ENCODE data around the gene GAL3ST1. TPM values are rescaled to one million over a fixed set of nuclear protein-coding genes. Genes with fewer than 3 reads are reported as not detected.

The GAL3ST1 gene
- total and polyA plus RNA-seq, 10 of the 15 experiments (the other 5 are each of a cell fraction or from before 2014, with no cell fraction given): not detected

GRCh38 chr22:30609260-30610185 lies 35.1 kb upstream of the GAL3ST1 start (continued):
- peak; percentile 30 for TF ChIP-seq PBX3 (IDR thresholded peaks at IDR 0.05; ENCODE audit: insufficient replicate concordance, low read depth, low read length)
- TF ChIP-seq NFIC (IDR thresholded peaks at IDR 0.05; ENCODE audit: low read depth, low read length): peak; percentile 79
- peak; percentile 84 for TF ChIP-seq RUNX3 (IDR thresholded peaks at IDR 0.05; ENCODE audit: low read length)

- Histone ChIP-seq H3K27me3 (replicated peaks in 1 of 2; ENCODE audit: control insufficient read depth in 2 of 2, insufficient read depth in 2 of 2, low read length in 1 of 2) (no peaks in the 10 kb centered on the region), H3K9me3 (replicated peaks; ENCODE audit: control insufficient read depth, insufficient read depth, low read length) (no peaks in the 10 kb centered on the region), H3K4me3 (0 out of 2 replicates have a peak overlapping the region, but pooled peaks have one; percentile 44), H4K20me1 (ENCODE audit: control insufficient read depth, insufficient read depth) (no peaks in the 10 kb centered on the region), H3K36me3 (ENCODE audit: control insufficient read depth in 2 of 2, insufficient read depth in 2 of 2, low read length in 1 of 2) (no peaks in the 10 kb centered on the region), H3K79me2 (ENCODE audit: control insufficient read depth, insufficient read depth, low read length) (no peaks in the 10 kb centered on the region), H2AFZ (ENCODE audit: control insufficient read depth, low read depth, low read length) (peak overlapping the region; percentile 56), H3K27ac (ENCODE audit: control insufficient read depth, insufficient read depth) (peak overlapping the region; percentile 54), H3K4me1 (ENCODE audit: control insufficient read depth, insufficient read depth, low read length) (peaks cover 51% of the 10 kb centered on the region), H3K9ac (ENCODE audit: control insufficient read depth, insufficient read depth, low read length) (peak overlapping the region; percentile 66), H3K4me2 (ENCODE audit: control insufficient read depth, insufficient read depth) (peak overlapping the region; percentile 97)
- intact Hi-C loops (cut with micrococcal nuclease; ENCODE audit: unreplicated experiment): no loop called here
- in situ Hi-C loops (cut with MboI): no loop called here
- RAD21 ChIA-PET (ENCODE audit: unreplicated experiment): interaction anchor here (0.7 to 4.7 kb wide), 5 partner anchors 27 to 184 kb away, joined by 3 to 58 read pairs (median 6); partner anchors contain the start of gene SLC35E4
- SMC1A ChIA-PET (ENCODE audit: uncharacterized antibody, unreplicated experiment): interaction anchor here (0.8 to 3.6 kb wide), 8 partner anchors 17 to 184 kb away, joined by 3 to 18 read pairs (median 6); partner anchors contain the start of gene PES1
- POLR2A ChIA-PET: interaction anchor here (0.5 to 2.1 kb wide), 7 partner anchors 16 to 362 kb away, joined by 3 to 7 read pairs (median 5); partner anchors contain the start of genes PES1 and SLC35E4
- FAIRE-seq (no peak), DNase-seq (ENCODE audit: low read depth, low spot score) (no peak), ATAC-seq (no peak)
- CTCF ChIA-PET: interaction anchor here (0.7 to 6.4 kb wide), 12 partner anchors 10 to 345 kb away, joined by 3 to 51 read pairs (median 4); partner anchors contain the start of genes PES1 and SLC35E4
- 27% methylated on average over 7 of the region's 7 CpGs for WGBS (ENCODE audit: insufficient coverage, insufficient replicate concordance, low lambda C conversion rate, missing lambda C conversion rate)
- no TSS peak for BruUV-seq (replicated peaks)
- TF ChIP-seq POU2F2 (IDR thresholded peaks at IDR 0.05; ENCODE audit: borderline replicate concordance, low read depth, low read length) (no peak), IKZF1 (conservative IDR thresholded peaks at IDR 0.05) (0 out of 2 replicates have a peak, but pooled peaks have one; percentile 23), ZZZ3 (IDR thresholded peaks at IDR 0.05; ENCODE audit: control insufficient read depth, insufficient read length, low read depth) (no peak), PRDM15 (CRISPR knock-in tag; IDR thresholded peaks at IDR 0.05) (no peak), PML (IDR thresholded peaks at IDR 0.05; ENCODE audit: low read length) (no peak), GATAD2B (conservative IDR thresholded peaks at IDR 0.05; ENCODE audit: low read depth) (no peak), ZBED1 (IDR thresholded peaks at IDR 0.05; ENCODE audit: borderline replicate concordance) (no peak), PKNOX1 (IDR thresholded peaks at IDR 0.05) (no peak), EGR1 (IDR thresholded peaks at IDR 0.05; ENCODE audit: borderline replicate concordance in 1 of 2, low read depth in 2 of 2, low read length in 2 of 2) (peak in 1 of 2 experiments; percentile 83; a peak in 2 of 3 replicates), NFIC (IDR thresholded peaks at IDR 0.05; ENCODE audit: low read depth, low read length) (no peak)
Measured at GRCh38 chr22:30607939-30608338, 33.5 kb upstream of the GAL3ST1 start.

Data from GM12878 (cell line).